ENCODE measurements around the gene PLOD2. TPM values are rescaled to one million over a fixed set of nuclear protein-coding genes. Genes with fewer than 3 reads are reported as not detected.

Gene PLOD2
- total and polyA plus RNA-seq, 2 of the 8 experiments (the other 6 are each of a cell fraction or from before 2014, with no cell fraction given): 4.0 to 28.7 TPM

DNA sequence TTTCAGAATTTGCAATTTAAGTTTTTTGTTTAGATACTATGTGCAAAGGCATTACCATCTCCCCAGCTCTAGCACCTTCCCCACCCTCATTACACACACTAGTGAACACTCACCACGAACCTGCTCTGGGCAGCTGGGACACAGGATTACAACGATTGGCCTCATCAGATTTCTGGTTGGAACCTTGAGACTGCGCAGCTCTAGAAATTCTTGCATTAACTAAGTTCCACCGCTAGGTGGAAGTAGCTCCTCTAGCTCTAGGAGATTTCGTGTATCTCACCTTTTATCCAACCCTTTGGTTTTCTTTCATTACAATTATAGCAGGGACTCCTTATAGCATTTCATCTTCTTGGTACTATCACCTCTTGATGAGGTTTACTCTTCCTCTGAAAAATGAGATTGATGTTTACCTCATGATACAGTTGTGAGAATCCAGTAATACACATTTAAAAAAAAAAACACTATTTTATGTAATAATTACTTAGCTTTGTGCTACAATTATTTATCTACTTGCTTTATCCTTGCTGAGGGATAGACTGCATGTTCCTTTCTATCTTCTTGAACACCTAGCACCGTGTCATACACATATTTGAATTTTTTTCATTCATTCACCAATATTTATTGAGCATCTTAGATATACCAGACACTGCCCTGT lies 28.7 kb upstream of the PLOD2 start:
- no peak overlapping the region; a peak in 1 of 4 replicates for H3K4me2 ChIP-seq (ENCODE audit: insufficient read depth in 1 of 2, low read depth in 2 of 2, low read length in 2 of 2)
- peak; percentile 84 to 89 for TF ChIP-seq RAD21 (IDR thresholded peaks at IDR 0.05 in 1 of 2, conservative IDR thresholded peaks at IDR 0.05 in 1 of 2; ENCODE audit: low read depth in 2 of 2, low read length in 2 of 2)
- TF ChIP-seq, protein P1, sequence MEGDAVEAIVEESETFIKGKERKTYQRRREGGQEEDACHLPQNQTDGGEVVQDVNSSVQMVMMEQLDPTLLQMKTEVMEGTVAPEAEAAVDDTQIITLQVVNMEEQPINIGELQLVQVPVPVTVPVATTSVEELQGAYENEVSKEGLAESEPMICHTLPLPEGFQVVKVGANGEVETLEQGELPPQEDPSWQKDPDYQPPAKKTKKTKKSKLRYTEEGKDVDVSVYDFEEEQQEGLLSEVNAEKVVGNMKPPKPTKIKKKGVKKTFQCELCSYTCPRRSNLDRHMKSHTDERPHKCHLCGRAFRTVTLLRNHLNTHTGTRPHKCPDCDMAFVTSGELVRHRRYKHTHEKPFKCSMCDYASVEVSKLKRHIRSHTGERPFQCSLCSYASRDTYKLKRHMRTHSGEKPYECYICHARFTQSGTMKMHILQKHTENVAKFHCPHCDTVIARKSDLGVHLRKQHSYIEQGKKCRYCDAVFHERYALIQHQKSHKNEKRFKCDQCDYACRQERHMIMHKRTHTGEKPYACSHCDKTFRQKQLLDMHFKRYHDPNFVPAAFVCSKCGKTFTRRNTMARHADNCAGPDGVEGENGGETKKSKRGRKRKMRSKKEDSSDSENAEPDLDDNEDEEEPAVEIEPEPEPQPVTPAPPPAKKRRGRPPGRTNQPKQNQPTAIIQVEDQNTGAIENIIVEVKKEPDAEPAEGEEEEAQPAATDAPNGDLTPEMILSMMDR (IDR thresholded peaks at IDR 0.05; ENCODE audit: control extremely low read depth in 1 of 3, insufficient read depth in 1 of 3, low read depth in 1 of 3, low read length in 3 of 3): peak in 2 of 3 experiments; percentile 75 to 79; a peak in 3 of 4 replicates
- no peak for TF ChIP-seq TAF1 (IDR thresholded peaks at IDR 0.05; ENCODE audit: low read depth, low read length)
- no peak overlapping the region for H2BK12ac ChIP-seq (ENCODE audit: low read depth, low read length)
- H2BK15ac ChIP-seq (ENCODE audit: low read length): no peak overlapping the region
- H3K27me3 ChIP-seq (replicated peaks in 1 of 4; ENCODE audit: control insufficient read depth in 3 of 4, extremely low read depth in 1 of 4, insufficient read depth in 3 of 4, low read length in 3 of 4): no peaks in the 10 kb centered on the region
- H2BK120ac ChIP-seq (replicated peaks; ENCODE audit: low read depth, low read length): no peak overlapping the region
- H4K5ac ChIP-seq (ENCODE audit: insufficient read length, low read depth, low read length): no peak overlapping the region
- H3K79me2 ChIP-seq (ENCODE audit: control insufficient read depth in 1 of 2, insufficient read depth in 2 of 2, low read length in 2 of 2): no peaks in the 10 kb centered on the region
- H3K14ac ChIP-seq (ENCODE audit: insufficient read length): no peak overlapping the region
- FAIRE-seq (peak; percentile 86), DNase-seq (ENCODE audit: low read depth in 1 of 2, low spot score in 2 of 2) (peak in 1 of 2 experiments; percentile 48)
- H2BK20ac ChIP-seq (ENCODE audit: low read length): no peak overlapping the region
- 16% methylated on average over 6 of the region's 6 CpGs; no CpG with 5 or more reads in 1 of the 2 experiments for WGBS, 2 experiments (ENCODE audit: extremely low coverage in 1 of 2, insufficient coverage in 1 of 2, insufficient read length in 1 of 2, insufficient replicate concordance in 2 of 2, low coverage in 1 of 2, low lambda C conversion rate in 2 of 2, missing lambda C conversion rate in 1 of 2)
- no peaks in the 10 kb centered on the region for H4K20me1 ChIP-seq (replicated peaks in 1 of 2; ENCODE audit: control insufficient read depth in 1 of 2, insufficient read depth in 2 of 2, low read length in 2 of 2)
- no peak overlapping the region for H3K4me3 ChIP-seq (ENCODE audit: extremely low read depth in 1 of 4, insufficient read depth in 2 of 4, low read depth in 3 of 4, low read length in 4 of 4)
- H4K8ac ChIP-seq (ENCODE audit: extremely low read depth, insufficient read depth, low read length): no peak overlapping the region
- H3K18ac ChIP-seq (ENCODE audit: extremely low read depth, low read length): no peak overlapping the region
- ChIA-PET POLR2A (ENCODE audit: partially characterized antibody) (interaction anchor here (2.3 kb wide), 1 partner anchor 28 kb away, joined by 8 read pairs; the partner anchor contains the start of gene PLOD2), CTCF (ENCODE audit: partially characterized antibody) (interaction anchor here (0.6 to 4.5 kb wide), 73 partner anchors 8 to 1268 kb away, joined by 3 to 88 read pairs (median 4); partner anchors contain the start of genes PLOD2 and PLSCR2)
- H2AK5ac ChIP-seq (ENCODE audit: low read depth, low read length): no peak overlapping the region
- no peak overlapping the region for H3K27ac ChIP-seq (ENCODE audit: low read depth, low read length)
- H3K23me2 ChIP-seq (ENCODE audit: low read depth, low read length): no peaks in the 10 kb centered on the region
- H3K23ac ChIP-seq (ENCODE audit: insufficient read length): no peak overlapping the region
- no peaks in the 10 kb centered on the region for H3K9me3 ChIP-seq (ENCODE audit: insufficient read depth in 2 of 2, low read depth in 1 of 2, low read length in 1 of 2)
- H2AFZ ChIP-seq (ENCODE audit: low read length): no peak overlapping the region; the same call in 1 of the 2 replicates
- no peaks in the 10 kb centered on the region for H3K36me3 ChIP-seq (ENCODE audit: control insufficient read depth in 2 of 4, insufficient read depth in 4 of 4, low read length in 3 of 4)
- H4K91ac ChIP-seq (replicated peaks; ENCODE audit: insufficient read length, low read length): no peak overlapping the region
- H3K9ac ChIP-seq (replicated peaks in 1 of 4; ENCODE audit: extremely low read depth in 1 of 4, low read depth in 3 of 4, low read length in 3 of 4): no peak overlapping the region
- peaks cover 0 to 2% (median 0%) of the 10 kb centered on the region in 4 experiments; a peak in 1 of 7 replicates for H3K4me1 ChIP-seq (replicated peaks in 1 of 4; ENCODE audit: control insufficient read depth in 3 of 4, insufficient read depth in 4 of 4, low read length in 3 of 4)
- no peak overlapping the region for H2BK5ac ChIP-seq (ENCODE audit: low read depth, low read length)
- no peak overlapping the region for H3K56ac ChIP-seq (replicated peaks; ENCODE audit: insufficient read length, low read depth, low read length)
- no peaks in the 10 kb centered on the region for H3K79me1 ChIP-seq (ENCODE audit: low read depth, low read length)
- H3K4ac ChIP-seq (replicated peaks; ENCODE audit: insufficient read length, low read depth, low read length): no peak overlapping the region

All from H1 (cell line).